ENCODE data around the gene PTPN4. TPM values are rescaled to one million over a fixed set of nuclear protein-coding genes. Genes with fewer than 3 reads are reported as not detected.

Gene PTPN4
- total and polyA plus RNA-seq, 2 donors from 2014 or later = 7.4 to 46.4 TPM

GRCh38 chr2:119937680-119938079 lies 178.0 kb downstream of the PTPN4 start:
- TF ChIP-seq CTCF (IDR thresholded peaks at IDR 0.05; ENCODE audit: borderline replicate concordance, extremely low read depth, insufficient read depth) = no peak
- Histone ChIP-seq H3K4me1 (ENCODE audit: control insufficient read depth in 2 of 3, insufficient read depth in 2 of 3, low read depth in 1 of 3, low read length in 3 of 3) (no peaks in the 10 kb centered on the region), H3K27ac (ENCODE audit: low read depth in 2 of 2, low read length in 2 of 2) (no peak overlapping the region), H3K9ac (ENCODE audit: low read length in 3 of 3) (no peak overlapping the region), H3K4me3 (ENCODE audit: low read length in 3 of 3) (no peak overlapping the region), H3K9me3 (ENCODE audit: control insufficient read depth in 2 of 3, insufficient read depth in 1 of 3, low read length in 3 of 3) (no peaks in the 10 kb centered on the region), H3K27me3 (ENCODE audit: control insufficient read depth, insufficient read depth, low read length) (no peaks in the 10 kb centered on the region), H3K36me3 (ENCODE audit: control insufficient read depth in 2 of 3, insufficient read depth in 3 of 3, low read length in 3 of 3) (peaks cover 0 to 12% (median 3%) of the 10 kb centered on the region in 3 donors)
- FAIRE-seq (no peak), DNase-seq (no peak)
- intact Hi-C loops (cut with DNase I) = no loop called here

- no peak overlapping the region for H3K4me3 ChIP-seq (ENCODE audit: low read length in 3 of 3)
- no peaks in the 10 kb centered on the region for H3K9me3 ChIP-seq (ENCODE audit: control insufficient read depth in 2 of 3, insufficient read depth in 1 of 3, low read length in 3 of 3)
- H3K4me1 ChIP-seq (ENCODE audit: control insufficient read depth in 2 of 3, insufficient read depth in 2 of 3, low read depth in 1 of 3, low read length in 3 of 3) = no peaks in the 10 kb centered on the region
- peaks cover 0 to 5% (median 0%) of the 10 kb centered on the region in 3 donors for H3K36me3 ChIP-seq (ENCODE audit: control insufficient read depth in 2 of 3, insufficient read depth in 3 of 3, low read length in 3 of 3)
- intact Hi-C loops (cut with DNase I) = no loop called here
- no peak overlapping the region for H3K27ac ChIP-seq (ENCODE audit: low read depth in 2 of 2, low read length in 2 of 2)
- TF ChIP-seq CTCF (IDR thresholded peaks at IDR 0.05; ENCODE audit: borderline replicate concordance, extremely low read depth, insufficient read depth) = no peak
- no peak overlapping the region for H3K9ac ChIP-seq (ENCODE audit: low read length in 3 of 3)
- H3K27me3 ChIP-seq (ENCODE audit: control insufficient read depth, insufficient read depth, low read length) = no peaks in the 10 kb centered on the region
- DNase-seq (no peak), FAIRE-seq (no peak)
Observed at GRCh38 chr2:119939915-119940314, 180.2 kb downstream of the PTPN4 start.

- Histone ChIP-seq H3K4me3 (ENCODE audit: low read length in 3 of 3) (no peak overlapping the region), H3K27ac (ENCODE audit: low read depth in 2 of 2, low read length in 2 of 2) (no peak overlapping the region), H3K9ac (ENCODE audit: low read length in 3 of 3) (no peak overlapping the region), H3K36me3 (ENCODE audit: control insufficient read depth in 2 of 3, insufficient read depth in 3 of 3, low read length in 3 of 3) (peaks cover 0 to 3% (median 0%) of the 10 kb centered on the region in 3 donors), H3K9me3 (ENCODE audit: control insufficient read depth in 2 of 3, insufficient read depth in 1 of 3, low read length in 3 of 3) (no peaks in the 10 kb centered on the region), H3K4me1 (ENCODE audit: control insufficient read depth in 2 of 3, insufficient read depth in 2 of 3, low read depth in 1 of 3, low read length in 3 of 3) (no peaks in the 10 kb centered on the region), H3K27me3 (ENCODE audit: control insufficient read depth, insufficient read depth, low read length) (no peaks in the 10 kb centered on the region)
- DNase-seq (no peak), FAIRE-seq (no peak)
- TF ChIP-seq CTCF (IDR thresholded peaks at IDR 0.05; ENCODE audit: borderline replicate concordance, extremely low read depth, insufficient read depth) = no peak
- intact Hi-C loops (cut with DNase I) = no loop called here
Observed at GRCh38 chr2:119940856-119941255, 181.1 kb downstream of the PTPN4 start.

- FAIRE-seq = no peak
- H3K27ac ChIP-seq (ENCODE audit: low read depth in 2 of 2, low read length in 2 of 2) = no peak overlapping the region
- no peaks in the 10 kb centered on the region for H3K9me3 ChIP-seq (ENCODE audit: control insufficient read depth in 2 of 3, insufficient read depth in 1 of 3, low read length in 3 of 3)
- no peak overlapping the region for H3K9ac ChIP-seq (ENCODE audit: low read length in 3 of 3)
- no peak for DNase-seq
- no peak for TF ChIP-seq CTCF (IDR thresholded peaks at IDR 0.05; ENCODE audit: borderline replicate concordance, extremely low read depth, insufficient read depth)
- H3K36me3 ChIP-seq (ENCODE audit: control insufficient read depth in 2 of 3, insufficient read depth in 3 of 3, low read length in 3 of 3) = peaks cover 0 to 3% (median 0%) of the 10 kb centered on the region in 3 donors
- intact Hi-C loops (cut with DNase I) = no loop called here
- H3K4me1 ChIP-seq (ENCODE audit: control insufficient read depth in 2 of 3, insufficient read depth in 2 of 3, low read depth in 1 of 3, low read length in 3 of 3) = no peaks in the 10 kb centered on the region
- no peak overlapping the region for H3K4me3 ChIP-seq (ENCODE audit: low read length in 3 of 3)
- H3K27me3 ChIP-seq (ENCODE audit: control insufficient read depth, insufficient read depth, low read length) = no peaks in the 10 kb centered on the region
Observed at GRCh38 chr2:119941388-119941787, 181.7 kb downstream of the PTPN4 start.

All from kidney (tissue), 14 donors.